SJSA1 (cell line): ENCODE results near the gene MYO9A. TPM values are rescaled to one million over a fixed set of nuclear protein-coding genes. Genes with fewer than 3 reads are reported as not detected.
A peak's percentile ranks its signal among the peaks of the same experiment; 100 is the strongest.
"Not testable (repeated sequence)": the region's sequence is repeated elsewhere in the genome, so short reads cannot be mapped to it uniquely, and the experiment has no call there.

Source experiments
- DNase-seq, 2 experiments: peaks; one replicate each; pipeline ENCODE4 v3.0.0-alpha.2; 2015 to 2020; ENCODE audit warnings: low spot score in 2 of 2, low read depth in 1 of 2
- H3K27ac ChIP-seq: fragments of 250-450 bp; sonication (Bioruptor Pico); 2 replicates; pipeline ENCODE4 v1.5.1; 2020; ENCODE audit warnings: mild to moderate bottlenecking, moderate library complexity
- H3K27me3 ChIP-seq: fragments of 250-450 bp; sonication (Bioruptor Pico); replicated peaks from 2 replicates; pipeline ENCODE4 v1.5.1; 2020; ENCODE audit warnings: mild to moderate bottlenecking, moderate library complexity
- H3K36me3 ChIP-seq: fragments of 250-450 bp; sonication (Bioruptor Pico); 2 replicates; pipeline ENCODE4 v1.5.1; 2020; ENCODE audit warnings: mild to moderate bottlenecking
- H3K4me1 ChIP-seq: fragments of 250-450 bp; sonication (Bioruptor Pico); replicated peaks from 2 replicates; pipeline ENCODE4 v1.6.1; 2021; ENCODE audit warnings: mild to moderate bottlenecking
- H3K4me3 ChIP-seq: fragments of 250-450 bp; sonication (Bioruptor Pico); 2 replicates; pipeline ENCODE4 v1.5.1; 2020; ENCODE audit warnings: mild to moderate bottlenecking
- H3K9me3 ChIP-seq: fragments of 250-450 bp; sonication (Bioruptor Pico); replicated peaks from 2 replicates; pipeline ENCODE4 v1.5.1; 2020; ENCODE audit warnings: mild to moderate bottlenecking
- total RNA-seq: library from RNA; depleted of rRNA; stranded (reverse); fragments of >200 nt; shearing (Covaris generic); gene quantifications from 2 replicates; pipeline ENCODE4 v1.2.3, GENCODE V29; 2014

The MYO9A gene
- total RNA-seq, 1 experiment from 2014 or later: 21.9 TPM

DNA sequence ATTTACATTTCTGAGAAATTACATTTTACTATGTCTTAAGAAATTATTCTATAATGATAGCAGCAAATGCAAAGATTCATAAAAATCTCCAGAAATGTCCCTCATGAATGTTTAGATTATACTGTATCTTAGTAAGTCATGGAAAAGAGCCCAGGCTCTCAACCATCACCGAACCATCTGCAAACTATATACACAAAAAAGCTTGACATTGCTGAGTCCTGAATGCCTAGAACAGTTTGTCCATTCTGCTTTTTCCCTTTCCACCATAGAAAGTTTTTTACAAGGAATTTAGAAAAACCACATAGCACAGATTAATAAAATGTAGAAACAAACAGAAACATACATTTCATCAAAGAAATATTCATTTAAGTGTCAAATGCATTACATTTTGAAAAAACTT, 83.6 kb downstream of the MYO9A start:
- H3K9me3 ChIP-seq: no peaks in the 10 kb centered on the region
- no peaks in the 10 kb centered on the region for H3K27me3 ChIP-seq
- no peak for DNase-seq
- H3K27ac ChIP-seq: peak overlapping the region; percentile 7; the same call in 1 of the 2 replicates
- peaks cover 38% of the 10 kb centered on the region for H3K4me1 ChIP-seq
- H3K4me3 ChIP-seq: no peak overlapping the region
- no peaks in the 10 kb centered on the region for H3K36me3 ChIP-seq

DNA sequence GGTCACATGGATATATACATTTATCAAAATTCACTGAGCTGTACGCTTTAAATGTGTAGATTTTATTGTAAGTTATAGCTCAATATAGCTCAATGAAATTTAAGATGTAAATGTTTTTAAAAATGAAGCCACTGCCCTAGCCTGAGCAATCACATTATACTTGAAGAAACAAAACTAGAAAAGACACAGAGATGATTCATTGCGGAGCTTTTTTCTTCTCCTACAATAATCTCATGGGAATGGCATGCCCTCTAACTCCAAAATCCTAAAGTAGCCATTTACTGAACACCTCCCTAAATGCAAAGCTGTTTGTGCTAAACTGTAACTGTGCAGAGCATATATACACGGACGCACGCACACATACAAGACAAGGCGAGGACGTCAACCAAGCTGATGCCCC, 84.2 kb downstream of the MYO9A start:
- Histone ChIP-seq H3K4me1 (peaks cover 38% of the 10 kb centered on the region), H3K4me3 (no peak overlapping the region), H3K27ac (peak overlapping the region; percentile 22; the same call in 1 of the 2 replicates), H3K36me3 (no peaks in the 10 kb centered on the region), H3K27me3 (no peaks in the 10 kb centered on the region), H3K9me3 (no peaks in the 10 kb centered on the region)
- peak in 1 of 2 experiments; percentile 48 for DNase-seq

DNA sequence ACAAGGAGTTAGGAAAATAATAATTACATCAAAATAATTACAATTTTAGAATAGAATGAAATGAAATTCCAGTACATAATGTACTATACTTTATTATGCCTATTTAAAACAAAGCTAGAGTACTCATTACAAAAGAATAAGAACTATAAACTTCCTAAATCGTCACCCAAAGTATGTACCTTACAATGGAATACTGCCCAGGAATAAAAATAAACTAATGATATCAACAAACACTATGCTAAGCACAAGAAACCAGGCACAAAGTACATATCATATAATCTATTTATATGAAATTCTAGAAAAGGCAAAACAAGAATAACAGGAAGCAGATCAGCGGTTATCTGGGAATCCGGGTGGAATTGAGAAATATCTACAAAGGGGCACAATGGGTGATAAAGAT, 84.7 kb downstream of the MYO9A start:
- Histone ChIP-seq H3K27me3 (no peaks in the 10 kb centered on the region), H3K36me3 (no peaks in the 10 kb centered on the region), H3K4me1 (peaks cover 38% of the 10 kb centered on the region), H3K9me3 (no peaks in the 10 kb centered on the region), H3K27ac (peak overlapping the region; percentile 22; the same call in 1 of the 2 replicates), H3K4me3 (no peak overlapping the region)
- DNase-seq: peak in 1 of 2 experiments; percentile 29

DNA sequence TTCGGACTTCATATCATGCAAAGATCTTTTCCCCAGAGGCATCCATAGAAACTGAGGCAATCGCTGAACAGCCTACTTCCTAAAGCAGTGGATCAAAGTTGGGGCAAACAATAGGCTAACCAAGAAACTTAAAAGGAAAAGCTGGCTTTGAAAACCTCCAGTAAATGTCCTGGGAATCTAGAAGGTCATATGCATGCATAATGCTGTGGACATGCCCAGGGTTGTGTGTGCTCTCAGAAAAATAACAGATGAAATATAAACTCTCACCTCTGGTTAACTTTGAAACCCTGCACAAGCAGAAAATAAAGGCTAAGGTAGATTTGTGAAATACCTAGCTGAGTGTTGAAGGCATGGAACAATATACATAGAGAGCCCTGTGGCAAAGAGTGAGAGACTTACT, 96.3 kb downstream of the MYO9A start:
- Histone ChIP-seq H3K9me3 (no peaks in the 10 kb centered on the region), H3K4me1 (no peaks in the 10 kb centered on the region), H3K27me3 (no peaks in the 10 kb centered on the region), H3K4me3 (no peak overlapping the region), H3K36me3 (peaks cover 8% of the 10 kb centered on the region; the same call in 1 of the 2 replicates), H3K27ac (no peak overlapping the region)
- DNase-seq: no peak

DNA sequence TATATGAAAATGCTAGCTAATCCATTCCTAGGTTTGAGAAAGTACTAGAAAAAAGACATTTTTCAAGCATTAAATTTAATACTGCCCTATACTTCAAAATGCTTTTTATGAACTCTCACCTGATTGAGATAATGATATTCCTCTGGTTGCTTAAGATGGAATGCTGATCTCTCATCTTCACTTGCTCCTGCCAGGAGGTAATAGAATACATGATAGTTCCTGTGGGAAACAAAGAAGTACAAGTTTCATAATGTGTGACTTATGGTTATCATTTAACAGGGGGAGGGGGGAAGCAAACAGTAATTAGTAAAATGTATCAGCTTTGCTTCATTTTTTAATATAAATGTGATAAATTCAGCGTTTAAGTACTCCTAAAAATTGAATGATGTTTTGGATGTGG, 97.2 kb downstream of the MYO9A start:
- Histone ChIP-seq H3K27ac (no peak overlapping the region), H3K4me3 (no peak overlapping the region), H3K9me3 (no peaks in the 10 kb centered on the region), H3K27me3 (no peaks in the 10 kb centered on the region), H3K36me3 (peaks cover 8% of the 10 kb centered on the region; the same call in 1 of the 2 replicates), H3K4me1 (no peaks in the 10 kb centered on the region)
- DNase-seq: no peak

DNA sequence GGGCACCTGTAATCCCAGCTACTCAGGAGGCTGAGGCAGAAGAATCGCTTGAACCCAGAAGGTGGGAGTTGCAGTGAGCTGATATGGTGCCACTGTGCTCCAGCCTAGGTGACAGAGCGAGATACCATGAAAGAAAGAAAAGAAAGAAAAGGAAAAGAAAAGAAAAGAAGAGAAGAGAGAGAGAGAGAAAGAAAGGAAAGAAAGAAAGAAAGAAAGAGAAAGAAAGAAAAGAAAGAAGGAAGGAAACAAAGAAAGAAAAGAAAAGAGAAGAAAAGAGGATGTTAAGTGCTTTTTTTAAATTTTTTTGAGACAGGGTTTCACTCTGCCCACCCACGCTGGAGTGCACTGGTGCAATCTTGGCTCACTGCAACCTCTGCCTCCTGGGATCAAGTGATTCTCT, 103.4 kb downstream of the MYO9A start:
- not testable (repeated sequence) for DNase-seq, H3K36me3 ChIP-seq, H3K27me3 ChIP-seq, H3K9me3 ChIP-seq, H3K27ac ChIP-seq, H3K4me3 ChIP-seq, H3K4me1 ChIP-seq

DNA sequence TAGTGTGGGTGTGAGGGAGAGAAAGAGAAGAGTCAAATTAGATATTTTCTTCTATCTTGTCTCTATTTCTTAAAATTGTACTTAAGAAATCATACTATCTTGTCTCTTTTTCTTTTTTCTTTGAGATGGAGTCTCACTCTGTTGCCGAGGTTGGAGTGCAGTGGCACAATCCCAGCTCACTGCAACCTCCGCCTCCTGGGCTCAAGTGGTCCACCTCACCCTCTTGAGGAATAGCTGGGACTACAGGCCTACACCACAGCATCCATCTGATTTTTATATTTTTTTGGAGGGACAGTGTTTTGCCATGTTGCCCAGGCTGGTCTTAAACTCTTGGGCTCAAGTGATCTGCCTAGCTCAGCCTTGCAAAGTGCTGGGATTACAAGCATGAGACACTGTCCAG, 104.2 kb downstream of the MYO9A start:
- Histone ChIP-seq H3K27ac (no peak overlapping the region), H3K4me3 (no peak overlapping the region), H3K27me3 (no peaks in the 10 kb centered on the region), H3K36me3 (no peaks in the 10 kb centered on the region), H3K4me1 (no peaks in the 10 kb centered on the region), H3K9me3 (no peaks in the 10 kb centered on the region)
- DNase-seq: no peak

DNA sequence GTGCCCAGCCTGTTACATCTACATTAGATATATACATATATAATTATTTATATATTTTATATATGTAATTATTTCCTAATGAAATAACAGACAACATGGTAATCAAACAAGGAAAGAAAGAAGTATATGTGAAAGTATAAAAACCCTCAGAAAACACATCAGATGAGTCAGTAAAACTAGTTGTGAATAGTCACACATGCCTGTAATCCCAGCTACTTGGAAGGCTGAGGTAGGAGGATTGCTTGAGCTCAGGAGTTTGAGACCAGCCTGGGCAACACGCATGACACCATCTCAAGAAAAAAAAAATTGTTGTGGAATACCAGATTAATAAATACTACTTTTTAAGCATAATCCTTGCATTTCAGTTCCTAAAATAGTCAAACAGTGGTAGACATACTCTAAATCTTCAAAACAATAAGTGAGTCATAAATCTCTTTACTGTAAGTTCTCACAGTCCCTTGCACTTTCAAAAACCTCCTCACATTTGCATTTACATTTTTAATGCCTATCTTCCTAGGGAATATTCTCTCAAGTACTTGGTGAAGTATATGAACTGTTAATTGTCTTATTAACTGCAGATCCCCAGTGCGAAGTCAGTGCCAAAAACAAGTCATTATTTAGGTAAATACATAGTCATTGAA, 106.5 kb downstream of the MYO9A start:
- Histone ChIP-seq H3K36me3 (peaks cover 13% of the 10 kb centered on the region), H3K4me3 (no peak overlapping the region), H3K27ac (no peak overlapping the region), H3K9me3 (no peaks in the 10 kb centered on the region), H3K27me3 (no peaks in the 10 kb centered on the region), H3K4me1 (no peaks in the 10 kb centered on the region)
- no peak for DNase-seq

DNA sequence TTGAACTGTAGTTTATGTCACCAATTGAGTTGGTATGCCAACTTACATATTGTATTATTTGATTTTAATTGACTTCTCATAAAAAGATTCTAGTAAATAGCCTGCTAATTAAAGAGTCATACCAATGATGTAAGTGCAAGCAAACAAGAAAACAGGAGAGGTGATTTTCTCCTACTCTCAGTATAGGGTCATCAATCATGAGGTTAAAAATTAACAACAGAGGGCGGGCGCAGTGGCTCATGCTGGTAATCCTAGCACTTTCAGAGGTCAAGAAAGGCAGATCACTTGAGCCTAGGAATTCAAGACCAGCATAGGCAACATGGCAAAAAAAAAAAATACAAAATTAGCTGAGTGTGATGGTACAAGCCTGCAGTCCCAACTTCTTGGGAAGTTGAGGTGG, 108.7 kb downstream of the MYO9A start:
- no peak for DNase-seq
- Histone ChIP-seq H3K36me3 (peaks cover 15% of the 10 kb centered on the region), H3K27me3 (no peaks in the 10 kb centered on the region), H3K27ac (no peak overlapping the region), H3K4me1 (no peaks in the 10 kb centered on the region), H3K9me3 (no peaks in the 10 kb centered on the region), H3K4me3 (no peak overlapping the region)

DNA sequence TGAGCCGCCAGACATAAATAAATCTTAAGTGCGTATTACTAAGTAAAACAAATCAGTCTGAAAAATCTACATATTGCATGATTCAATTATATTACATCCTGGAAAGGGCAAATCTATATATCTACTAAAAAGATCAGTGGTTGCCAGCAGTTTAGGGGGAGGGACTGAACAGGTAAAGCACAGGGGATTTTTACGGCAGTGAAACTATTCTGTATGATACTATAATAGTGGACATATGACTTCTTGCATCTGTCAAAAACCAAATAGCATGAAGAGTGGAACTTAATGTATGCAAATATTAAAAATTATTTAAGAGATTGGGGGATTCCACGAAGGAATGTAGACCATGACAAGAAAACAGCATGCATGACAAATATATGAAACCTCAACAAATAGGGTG, 111.6 kb downstream of the MYO9A start:
- H3K27me3 ChIP-seq: no peaks in the 10 kb centered on the region
- peaks cover 15% of the 10 kb centered on the region for H3K36me3 ChIP-seq
- H3K4me1 ChIP-seq: no peaks in the 10 kb centered on the region
- H3K4me3 ChIP-seq: no peak overlapping the region
- DNase-seq: no peak
- H3K27ac ChIP-seq: no peak overlapping the region
- H3K9me3 ChIP-seq: no peaks in the 10 kb centered on the region

DNA sequence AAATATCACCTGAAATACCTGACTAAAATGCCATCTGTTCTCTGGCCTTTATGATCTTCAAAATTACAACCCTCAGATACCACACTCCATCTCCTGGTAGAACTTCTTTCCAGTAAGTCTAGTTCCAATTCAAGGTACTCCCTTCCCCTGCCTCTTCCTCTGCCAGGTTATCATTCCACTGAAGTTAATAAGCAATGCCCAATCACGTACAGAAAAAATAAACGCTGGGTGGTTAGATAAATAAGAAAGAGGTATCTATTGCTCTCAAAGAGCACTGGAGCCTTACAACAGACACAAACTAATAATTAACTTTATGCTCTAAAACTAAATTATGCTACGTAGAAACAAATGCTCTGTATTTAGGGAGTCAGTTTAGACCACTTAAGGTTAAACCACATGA, 112.5 kb downstream of the MYO9A start:
- no peaks in the 10 kb centered on the region for H3K4me1 ChIP-seq
- no peak for DNase-seq

DNA sequence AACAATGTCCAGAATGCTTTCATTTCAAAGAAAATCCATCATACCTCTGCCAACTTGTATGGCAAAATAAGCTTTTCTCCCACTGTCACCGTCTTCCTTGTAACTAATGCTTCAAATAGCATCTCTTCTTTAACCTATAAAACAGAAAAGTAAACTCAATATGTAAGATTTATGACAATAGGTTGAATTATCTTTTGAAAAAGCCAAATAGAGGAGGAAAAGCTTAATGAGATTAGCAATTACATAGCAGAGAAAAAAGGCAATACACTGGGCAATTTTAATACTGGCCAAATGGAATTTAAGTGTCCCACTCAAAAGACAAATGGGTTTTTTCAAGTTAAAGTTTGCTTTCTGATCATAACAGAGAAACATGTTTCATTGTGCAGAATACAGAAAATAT, 118.1 kb downstream of the MYO9A start:
- Histone ChIP-seq H3K27me3 (no peaks in the 10 kb centered on the region), H3K4me1 (peaks cover 5% of the 10 kb centered on the region; the same call in 1 of the 2 replicates), H3K9me3 (no peaks in the 10 kb centered on the region), H3K36me3 (no peaks in the 10 kb centered on the region), H3K4me3 (no peak overlapping the region), H3K27ac (no peak overlapping the region)
- no peak for DNase-seq

More for the DNA sequence above, 112.5 kb downstream of the MYO9A start:
- Histone ChIP-seq H3K36me3 (peaks cover 15% of the 10 kb centered on the region), H3K27ac (no peak overlapping the region), H3K27me3 (no peaks in the 10 kb centered on the region), H3K9me3 (no peaks in the 10 kb centered on the region), H3K4me3 (no peak overlapping the region)

DNA sequence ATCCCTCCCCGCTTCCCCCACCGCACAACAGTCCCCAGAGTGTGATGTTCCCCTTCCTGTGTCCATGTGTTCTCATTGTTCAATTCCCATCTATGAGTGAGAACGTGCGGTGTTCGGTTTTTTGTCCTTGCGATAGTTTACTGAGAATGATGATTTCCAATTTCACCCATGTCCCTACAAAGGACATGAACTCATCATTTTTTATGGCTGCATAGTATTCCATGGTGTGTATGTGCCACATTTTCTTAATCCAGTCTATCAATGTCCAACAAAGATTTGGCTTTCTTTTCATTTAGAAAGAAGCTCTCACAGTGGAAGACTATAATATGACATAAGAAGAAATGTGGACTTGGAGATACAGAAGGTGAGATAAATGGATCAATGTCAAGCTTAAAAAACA, 119.2 kb downstream of the MYO9A start:
- not testable (repeated sequence) for H3K4me3 ChIP-seq, DNase-seq, H3K36me3 ChIP-seq, H3K9me3 ChIP-seq, H3K27me3 ChIP-seq, H3K4me1 ChIP-seq, H3K27ac ChIP-seq

DNA sequence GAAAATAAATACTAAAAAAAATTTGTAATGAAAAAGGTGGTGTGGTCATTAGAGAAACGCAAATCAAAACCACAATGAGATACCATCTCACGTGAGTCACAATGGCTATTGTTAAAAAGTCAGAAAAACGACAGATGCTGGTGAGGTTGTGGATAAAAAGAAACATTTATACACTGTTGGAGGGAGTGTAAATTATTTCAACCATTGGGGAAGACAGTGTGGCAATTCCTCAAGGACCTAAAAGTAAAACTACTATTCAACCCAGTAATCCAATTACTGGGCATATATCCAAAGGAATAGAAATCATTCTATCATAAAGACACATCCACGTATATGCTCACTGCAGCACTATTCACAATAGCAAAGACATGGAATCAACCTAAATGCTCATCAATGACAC, 120.3 kb downstream of the MYO9A start:
- H3K36me3 ChIP-seq: no peaks in the 10 kb centered on the region
- no peaks in the 10 kb centered on the region for H3K9me3 ChIP-seq
- peak in 1 of 2 experiments; percentile 10 for DNase-seq
- H3K4me3 ChIP-seq: no peak overlapping the region
- peaks cover 5% of the 10 kb centered on the region; the same call in 1 of the 2 replicates for H3K4me1 ChIP-seq
- no peaks in the 10 kb centered on the region for H3K27me3 ChIP-seq
- H3K27ac ChIP-seq: no peak overlapping the region

DNA sequence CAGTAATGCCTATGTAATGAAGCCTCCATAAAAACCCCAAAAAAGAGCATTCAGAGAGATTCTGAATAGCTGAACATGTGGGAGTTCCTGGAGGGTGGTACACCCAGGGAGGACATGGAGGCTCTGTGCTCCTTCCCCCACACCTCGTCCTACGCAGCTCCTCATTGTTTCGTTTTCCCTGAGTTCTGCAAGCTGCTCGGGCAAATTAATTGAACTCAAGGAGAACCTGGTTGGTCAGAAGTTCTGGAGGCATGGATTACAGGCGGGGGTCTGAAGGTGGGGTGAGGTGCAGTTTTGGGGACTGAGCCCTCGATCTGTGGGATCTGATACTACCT, 142.2 kb downstream of the MYO9A start:
- Histone ChIP-seq H3K9me3 (no peaks in the 10 kb centered on the region), H3K4me1 (no peaks in the 10 kb centered on the region), H3K4me3 (no peak overlapping the region), H3K36me3 (no peaks in the 10 kb centered on the region), H3K27ac (no peak overlapping the region), H3K27me3 (no peaks in the 10 kb centered on the region)
- DNase-seq: no peak
